Peyer's patch (tissue), 4 donors: ENCODE data around the gene PML. TPM values are rescaled to one million over a fixed set of nuclear protein-coding genes. Genes with fewer than 3 reads are reported as not detected.

Experiments
- DNase-seq, 3 donors: peaks; one replicate each; pipeline ENCODE4 v3.0.0-alpha.2; 2017 to 2019
- H3K27ac ChIP-seq, 4 donors: fragments of 200-600 bp; sonication (generic); one replicate each; pipeline ENCODE4 v1.5.1; 2016 to 2019
- H3K27me3 ChIP-seq, 2 donors: fragments of 200-600 bp; sonication (generic); one replicate each; pipeline ENCODE4 v1.5.1; 2019
- H3K36me3 ChIP-seq, 3 donors: fragments of 200-600 bp; sonication (generic); one replicate each; pipeline ENCODE4 v1.5.1; 2016 to 2019
- H3K4me1 ChIP-seq, 4 donors: fragments of 200-600 bp; sonication (generic); one replicate each; pipeline ENCODE4 v1.5.1; 2016 to 2019
- H3K4me3 ChIP-seq, 4 donors: fragments of 200-600 bp; sonication (generic); 1 replicate in 3 of 4; 2 replicates in 1 of 4; pipeline ENCODE4 v1.5.1; 2016 to 2019; ENCODE audit warnings: mild to moderate bottlenecking in 1 of 4
- H3K9me3 ChIP-seq, 4 donors: fragments of 200-600 bp; sonication (generic); one replicate each; pipeline ENCODE4 v1.5.1; 2016 to 2019; ENCODE audit warnings: mild to moderate bottlenecking in 1 of 4
- CTCF ChIP-seq, 6 experiments: fragments of 450-650 bp in 4 of 6; fragments of 200-600 bp in 2 of 6; sonication (generic) in 1 of 6; IDR thresholded peaks; one replicate each; pipeline ENCODE4 v1.5.1; 2017 to 2019; ENCODE audit warnings: antibody characterized with exemption in 6 of 6, mild to moderate bottlenecking in 3 of 6, moderate library complexity in 1 of 6
- POLR2A ChIP-seq, 2 donors: fragments of 450-650 bp; IDR thresholded peaks; one replicate each; pipeline ENCODE4 v1.5.1; 2017; ENCODE audit warnings: antibody characterized with exemption in 2 of 2, mild to moderate bottlenecking in 2 of 2, moderate library complexity in 2 of 2
- total RNA-seq, 4 donors: library from RNA; depleted of rRNA; stranded (reverse); fragments of >200 nt; gene quantifications; one replicate each; pipeline ENCODE4 v1.1.0, GENCODE V29; 2016

PML gene
- total RNA-seq, 4 donors from 2014 or later, result 52.4 to 116 (median 82.9) TPM

- H3K27ac ChIP-seq, result peak overlapping the region in 1 of 4 donors; percentile 6
- H3K36me3 ChIP-seq, result peaks cover 0 to 51% (median 0%) of the 10 kb centered on the region in 3 donors
- no peak for DNase-seq
These were observed 42.9 kb downstream of the PML start for GRCh38 chr15:74037171-74038117.

GRCh38 chr15:74038707-74039655 is 44.5 kb downstream of the PML start:
- Histone ChIP-seq H3K9me3 (no peaks in the 10 kb centered on the region), H3K4me1 (peaks cover 0 to 5% (median 0%) of the 10 kb centered on the region in 4 donors), H3K4me3 (no peak overlapping the region), H3K36me3 (peaks cover 0 to 45% (median 0%) of the 10 kb centered on the region in 3 donors), H3K27ac (peak overlapping the region in 3 of 4 donors; percentile 38 to 65 (median 43)), H3K27me3 (no peaks in the 10 kb centered on the region)
- TF ChIP-seq CTCF (IDR thresholded peaks at IDR 0.05), result no peak
- TF ChIP-seq POLR2A (IDR thresholded peaks at IDR 0.05), result no peak
- no peak for DNase-seq

More at GRCh38 chr15:74037171-74038117, 42.9 kb downstream of the PML start:
- no peaks in the 10 kb centered on the region for H3K27me3 ChIP-seq
- TF ChIP-seq CTCF (IDR thresholded peaks at IDR 0.05) (no peak), POLR2A (IDR thresholded peaks at IDR 0.05) (no peak)
- no peaks in the 10 kb centered on the region for H3K4me1 ChIP-seq
- no peaks in the 10 kb centered on the region for H3K9me3 ChIP-seq
- H3K4me3 ChIP-seq, result no peak overlapping the region

- Histone ChIP-seq H3K4me1 (peaks cover 0 to 5% (median 0%) of the 10 kb centered on the region in 4 donors), H3K4me3 (no peak overlapping the region), H3K36me3 (peaks cover 0 to 45% (median 0%) of the 10 kb centered on the region in 3 donors), H3K27me3 (no peaks in the 10 kb centered on the region), H3K27ac (peak overlapping the region; percentile 5 to 65 (median 40)), H3K9me3 (no peaks in the 10 kb centered on the region)
- TF ChIP-seq POLR2A (IDR thresholded peaks at IDR 0.05) (no peak), CTCF (IDR thresholded peaks at IDR 0.05) (no peak)
- no peak for DNase-seq
These were observed 45.1 kb downstream of the PML start for GRCh38 chr15:74039656-74040010.

- TF ChIP-seq POLR2A (IDR thresholded peaks at IDR 0.05) (no peak), CTCF (IDR thresholded peaks at IDR 0.05) (no peak)
- no peaks in the 10 kb centered on the region for H3K27me3 ChIP-seq
- peak overlapping the region; percentile 55 to 65 (median 58) for H3K27ac ChIP-seq
- H3K4me3 ChIP-seq, result no peak overlapping the region
- peaks cover 0 to 40% (median 0%) of the 10 kb centered on the region in 3 donors for H3K36me3 ChIP-seq
- H3K4me1 ChIP-seq, result peaks cover 0 to 5% (median 0%) of the 10 kb centered on the region in 4 donors
- peak in 1 of 3 donors; percentile 64 for DNase-seq
- no peaks in the 10 kb centered on the region for H3K9me3 ChIP-seq
These were observed 45.8 kb downstream of the PML start for GRCh38 chr15:74040109-74040850.

- Histone ChIP-seq H3K9me3 (no peaks in the 10 kb centered on the region), H3K27me3 (no peaks in the 10 kb centered on the region), H3K4me1 (peaks cover 0 to 5% (median 0%) of the 10 kb centered on the region in 4 donors), H3K27ac (peak overlapping the region; percentile 55 to 65 (median 58)), H3K4me3 (no peak overlapping the region), H3K36me3 (peaks cover 0 to 30% (median 0%) of the 10 kb centered on the region in 3 donors)
- no peak for DNase-seq
- TF ChIP-seq POLR2A (IDR thresholded peaks at IDR 0.05) (no peak), CTCF (IDR thresholded peaks at IDR 0.05) (no peak)
These were observed 46.8 kb downstream of the PML start for GRCh38 chr15:74041311-74041756.
